Endodermal cell (in vitro differentiated cells): Measurements from ENCODE around the gene IGLON5. TPM values are rescaled to one million over a fixed set of nuclear protein-coding genes. Genes with fewer than 3 reads are reported as not detected.

ENCODE experiments used
- DNase-seq: peaks from one replicate; pipeline ENCODE4 v3.0.0-alpha.2; 2017
- H3K27ac ChIP-seq: 2 replicates; pipeline ENCODE4 v1.5.1; 2013; ENCODE audit warnings: mild to moderate bottlenecking, low read depth, low read length, moderate library complexity
- H3K27me3 ChIP-seq: 2 replicates; pipeline ENCODE4 v1.6.1; 2013; ENCODE audit warnings: mild to moderate bottlenecking, low read length, moderate library complexity; ENCODE audit not compliant: insufficient read depth, control insufficient read depth, poor library complexity, severe bottlenecking
- H3K36me3 ChIP-seq: 2 replicates; pipeline ENCODE4 v1.7.0; 2013; ENCODE audit warnings: mild to moderate bottlenecking, low read length, moderate library complexity; ENCODE audit not compliant: control insufficient read depth, insufficient read depth
- H3K4me1 ChIP-seq: one replicate; pipeline ENCODE4 v1.7.0; 2013; ENCODE audit warnings: low read length; ENCODE audit not compliant: control insufficient read depth, insufficient read depth
- H3K4me3 ChIP-seq: 2 replicates; pipeline ENCODE4 v1.5.1; 2013; ENCODE audit warnings: mild to moderate bottlenecking, low read length, moderate library complexity
- H3K9ac ChIP-seq: 2 replicates; pipeline ENCODE4 v1.6.1; 2013; ENCODE audit warnings: mild to moderate bottlenecking, low read length, moderate library complexity; ENCODE audit not compliant: poor library complexity, severe bottlenecking; ENCODE audit errors: extremely low read depth
- H3K9me3 ChIP-seq: 2 replicates; pipeline ENCODE4 v1.6.1; 2013; ENCODE audit warnings: mild to moderate bottlenecking, low read length, moderate library complexity; ENCODE audit not compliant: control insufficient read depth
- H3K27ac Mint-ChIP-seq: 2 replicates; pipeline ENCODE4 v1.8.0; 2020; ENCODE audit warnings: mixed read lengths
- H3K27me3 Mint-ChIP-seq: 2 replicates; pipeline ENCODE4 v1.8.0; 2021; ENCODE audit warnings: mild to moderate bottlenecking, mixed read lengths; ENCODE audit not compliant: insufficient read depth
- H3K36me3 Mint-ChIP-seq: 2 replicates; pipeline ENCODE4 v1.8.0; 2020; ENCODE audit warnings: low read depth, mixed read lengths
- H3K4me1 Mint-ChIP-seq: 2 replicates; pipeline ENCODE4 v1.8.0; 2020; ENCODE audit warnings: mixed read lengths
- H3K4me3 Mint-ChIP-seq: 2 replicates; pipeline ENCODE4 v1.8.0; 2020; ENCODE audit warnings: mild to moderate bottlenecking, moderate library complexity, mixed read lengths
- H3K9me3 Mint-ChIP-seq: 2 replicates; pipeline ENCODE4 v1.8.0; 2020; ENCODE audit warnings: mild to moderate bottlenecking, mixed read lengths
- CTCF ChIP-seq: fragments of 200-600 bp; sonication (generic); conservative IDR thresholded peaks from 2 replicates; pipeline ENCODE4 v1.5.0; 2021; ENCODE audit warnings: antibody characterized with exemption, mild to moderate bottlenecking
- WGBS, 2 experiments: methylation state at CpG; one replicate each; pipeline versions ENCODE4 v1.1.5 to v1.1.7; 2013; ENCODE audit warnings: missing lambda C conversion rate in 2 of 2, mixed read lengths in 1 of 2; ENCODE audit not compliant: insufficient coverage in 1 of 2, insufficient read length in 1 of 2; 5-methylcytosine and 5-hydroxymethylcytosine counted together
- total RNA-seq, 2 donors: library from RNA; stranded (reverse); fragmentation: NEBNext Ultra II Directional in 1 of 2; extraction: Animal tissue kit (Norgen Biotek cat#: 25700) in 1 of 2; gene quantifications; 2 replicates in 1 of 2; 3 replicates in 1 of 2; pipeline ENCODE4 v1.2.1, GENCODE V29; 2021

IGLON5 gene
- total RNA-seq, 2 donors from 2014 or later: 42.7 to 49.4 TPM

GRCh38 chr19:51367255-51367564 lies 55.8 kb downstream of the IGLON5 start:
- H3K27ac Mint-ChIP-seq: peak overlapping the region; percentile 99
- H3K36me3 Mint-ChIP-seq: no peaks in the 10 kb centered on the region
- peaks cover 4% of the 10 kb centered on the region for H3K27me3 Mint-ChIP-seq
- Histone ChIP-seq H3K9ac (peak overlapping the region; percentile 86), H3K4me1 (peaks cover 17% of the 10 kb centered on the region), H3K27ac (peak overlapping the region; percentile 78), H3K27me3 (no peaks in the 10 kb centered on the region), H3K4me3 (peak overlapping the region; percentile 94), H3K9me3 (no peaks in the 10 kb centered on the region), H3K36me3 (no peaks in the 10 kb centered on the region)
- H3K4me3 Mint-ChIP-seq: peak overlapping the region; percentile 99
- no peaks in the 10 kb centered on the region for H3K9me3 Mint-ChIP-seq
- no peak for TF ChIP-seq CTCF
- no peak for DNase-seq
- H3K4me1 Mint-ChIP-seq: peaks cover 36% of the 10 kb centered on the region
- WGBS, 2 experiments: 0% methylated on average over 3 to 15 of the region's 15 CpGs

DNA sequence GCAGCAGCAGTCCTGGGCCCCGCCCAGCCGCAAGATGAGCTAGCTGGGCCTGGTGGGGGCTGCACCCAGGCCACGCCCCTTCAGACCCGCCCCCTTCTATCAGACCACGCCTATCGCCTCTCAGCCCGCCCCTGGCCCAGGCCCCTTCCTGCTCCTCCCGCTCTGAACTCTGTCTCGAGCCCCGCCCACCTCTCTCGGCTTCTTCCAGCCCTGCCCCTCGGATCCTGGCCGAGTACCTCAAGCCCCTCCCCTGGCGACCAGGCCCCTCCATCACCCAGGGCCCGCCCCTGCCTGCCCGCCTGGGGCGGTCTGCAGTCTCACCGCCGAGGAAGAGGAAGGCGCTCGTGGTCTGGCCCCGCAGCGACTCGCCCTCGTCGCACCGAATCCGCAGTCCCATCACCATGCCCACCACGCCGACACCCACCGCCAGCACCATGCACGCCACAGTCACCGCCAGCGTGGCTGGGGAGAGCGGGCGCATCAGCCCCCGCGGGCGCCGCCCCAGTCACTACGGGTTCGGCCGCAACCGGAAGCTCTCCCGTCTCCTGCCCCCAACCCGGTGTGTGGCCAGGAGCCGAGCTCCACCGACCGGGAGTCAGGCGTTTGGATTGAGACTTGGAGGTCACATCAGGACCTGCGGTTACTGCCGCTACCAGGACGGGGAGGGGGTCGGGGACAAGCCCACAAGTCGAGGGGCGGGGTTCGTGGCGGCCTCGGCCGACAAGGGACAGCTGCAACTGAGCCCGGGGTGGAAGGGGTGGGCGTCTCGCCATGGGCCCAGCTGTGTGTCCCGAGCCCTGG lies 56.3 kb downstream of the IGLON5 start:
- 0 to 1% methylated on average over 5 to 64 of the region's 64 CpGs for WGBS, 2 experiments
- H3K36me3 ChIP-seq: no peaks in the 10 kb centered on the region
- no peaks in the 10 kb centered on the region for H3K27me3 ChIP-seq
- peak overlapping the region; percentile 96 for H3K27ac ChIP-seq
- H3K9me3 ChIP-seq: no peaks in the 10 kb centered on the region
- Mint-ChIP-seq H3K27ac (peak overlapping the region; percentile 99), H3K4me3 (peak overlapping the region; percentile 99), H3K27me3 (peaks cover 5% of the 10 kb centered on the region), H3K36me3 (no peaks in the 10 kb centered on the region), H3K4me1 (peaks cover 31% of the 10 kb centered on the region), H3K9me3 (no peaks in the 10 kb centered on the region)
- H3K9ac ChIP-seq: peak overlapping the region; percentile 86
- H3K4me3 ChIP-seq: peak overlapping the region; percentile 94
- peak; percentile 100 for DNase-seq
- H3K4me1 ChIP-seq: peaks cover 17% of the 10 kb centered on the region
- TF ChIP-seq CTCF: no peak

- Mint-ChIP-seq H3K27ac (peak within 1 kb of the TSS; percentile 95), H3K27me3 (peaks cover 6% of the 10 kb centered on the region), H3K4me1 (peaks cover 25% of the 10 kb centered on the region), H3K36me3 (no peaks in the 10 kb centered on the region), H3K9me3 (no peaks in the 10 kb centered on the region), H3K4me3 (peak within 1 kb of the TSS; percentile 99)
- 69 to 76% methylated on average over 4 to 23 of the region's 23 CpGs for WGBS, 2 experiments
- Histone ChIP-seq H3K9ac (peak within 1 kb of the TSS; percentile 60), H3K4me3 (peak within 1 kb of the TSS; percentile 94), H3K9me3 (no peaks in the 10 kb centered on the region), H3K4me1 (peaks cover 12% of the 10 kb centered on the region), H3K27ac (peak within 1 kb of the TSS; percentile 96), H3K27me3 (no peaks in the 10 kb centered on the region), H3K36me3 (no peaks in the 10 kb centered on the region)
- DNase-seq: peak; percentile 52
- no peak for TF ChIP-seq CTCF
Observed at GRCh38 chr19:51368366-51369282, 57.2 kb downstream of the IGLON5 start, which contains the start of gene CLDND2. TSS of gene CLDND2 (minus strand) at chr19:51369003. CDS start at chr19:51368577, 426 bp downstream.
